PC-3 (cell line): ENCODE measurements around the gene PTPRD. TPM values are rescaled to one million over a fixed set of nuclear protein-coding genes. Genes with fewer than 3 reads are reported as not detected.

Experiments used
- ATAC-seq: fragments of 200-7000 bp; cut with Tn5 transposase; 2 replicates; pipeline ENCODE4 v1.9.1; 2020; ENCODE audit warnings: mild to moderate bottlenecking, moderate library complexity
- BruUV-seq: library from RNA; stranded (reverse); fragments of 400-500 nt; replicated peaks from 2 replicates; lab custom pipeline; 2021; lab: Mats Ljungman, UMichigan
- CTCF ChIA-PET: fragments of 300-600 bp; sonication (Branson Sonifier 250); formaldehyde crosslinking; loops from one replicate; lab custom pipeline; 2022; ENCODE audit warnings: antibody characterized with exemption; lab: Charles Lee
- POLR2A ChIA-PET: fragments of 300-600 bp; sonication (Branson Sonifier 250); formaldehyde crosslinking; loops from one replicate; lab custom pipeline; 2022; ENCODE audit warnings: antibody characterized with exemption; ENCODE audit not compliant: unreplicated experiment; lab: Charles Lee
- DNase-seq: peaks from one replicate; pipeline ENCODE4 v3.0.0-alpha.2; 2015
- H2AFZ ChIP-seq: fragments of 300-600 bp; sonication (generic); 2 replicates; pipeline ENCODE4 v1.6.0; 2016; ENCODE audit warnings: antibody characterized with exemption, low read length
- H3F3A ChIP-seq: fragments of 300-600 bp; sonication (generic); one replicate; pipeline ENCODE4 v1.6.0; 2017; ENCODE audit warnings: antibody characterized with exemption, low read length, control low read depth, mild to moderate bottlenecking; ENCODE audit not compliant: unreplicated experiment
- H3K27ac ChIP-seq: fragments of 300-600 bp; sonication (generic); 2 replicates; pipeline ENCODE4 v1.5.1; 2016; ENCODE audit warnings: mild to moderate bottlenecking, low read length
- H3K27me3 ChIP-seq: fragments of 300-600 bp; sonication (generic); 2 replicates; pipeline ENCODE4 v1.6.1; 2016; ENCODE audit warnings: low read length, mixed read lengths
- H3K36me3 ChIP-seq: fragments of 300-600 bp; sonication (generic); 2 replicates; pipeline ENCODE4 v1.6.1; 2016; ENCODE audit warnings: low read depth, mixed run types, low read length, mixed read lengths
- H3K4me1 ChIP-seq: fragments of 300-600 bp; sonication (generic); 2 replicates; pipeline ENCODE4 v1.5.1; 2016; ENCODE audit warnings: low read length; ENCODE audit not compliant: insufficient read depth
- H3K4me2 ChIP-seq: fragments of 300-600 bp; sonication (generic); 2 replicates; pipeline ENCODE4 v1.6.0; 2016; ENCODE audit warnings: low read length
- H3K4me3 ChIP-seq: fragments of 300-600 bp; sonication (generic); 2 replicates; pipeline ENCODE4 v1.5.1; 2016; ENCODE audit warnings: mild to moderate bottlenecking, low read length, mixed read lengths
- H3K79me2 ChIP-seq: fragments of 300-600 bp; sonication (generic); 2 replicates; pipeline ENCODE4 v1.6.1; 2017; ENCODE audit warnings: low read length, mixed read lengths
- H3K9ac ChIP-seq: fragments of 300-600 bp; sonication (generic); 2 replicates; pipeline ENCODE4 v1.6.0; 2016; ENCODE audit warnings: mild to moderate bottlenecking, low read length
- H3K9me2 ChIP-seq: fragments of 300-600 bp; sonication (generic); replicated peaks from 2 replicates; pipeline ENCODE4 v1.6.1; 2016; ENCODE audit warnings: mixed run types, low read length, mixed read lengths
- H3K9me3 ChIP-seq: fragments of 300-600 bp; sonication (generic); 2 replicates; pipeline ENCODE4 v1.6.1; 2016; ENCODE audit warnings: low read length, mixed read lengths
- H4K20me1 ChIP-seq: fragments of 300-600 bp; sonication (generic); 2 replicates; pipeline ENCODE4 v1.6.1; 2016; ENCODE audit warnings: low read length, mixed read lengths
- CTCF ChIP-seq: fragments of 300-600 bp; sonication (generic); conservative IDR thresholded peaks from 2 replicates; pipeline ENCODE4 v1.5.1; 2017; ENCODE audit warnings: antibody characterized with exemption, low read depth, mild to moderate bottlenecking, low read length
- EZH2 ChIP-seq: fragments of 300-600 bp; sonication (generic); IDR thresholded peaks from one replicate; pipeline ENCODE4 v1.6.1; 2017; ENCODE audit warnings: antibody characterized with exemption, mild to moderate bottlenecking, low read length; ENCODE audit not compliant: unreplicated experiment
- EZH2phosphoT487 ChIP-seq: fragments of 300-600 bp; sonication (generic); IDR thresholded peaks from 2 replicates; pipeline ENCODE4 v1.6.1; 2018; ENCODE audit warnings: mild to moderate bottlenecking, antibody characterized with exemption, low read length, borderline replicate concordance
- intact Hi-C: fragments of 100-400 bp; cut with micrococcal nuclease; formaldehyde crosslinking; loops from 2 replicates; pipeline ENCODE4 v1.9.0; 2023
- total RNA-seq: library from RNA; depleted of rRNA; stranded (reverse); fragments of >200 nt; gene quantifications from 2 replicates; pipeline ENCODE4 v1.2.3, GENCODE V29; 2014

Gene PTPRD
- total RNA-seq, 1 experiment from 2014 or later = not detected

- Histone ChIP-seq H3K9ac (no peak overlapping the region), H3K9me3 (no peaks in the 10 kb centered on the region), H3K4me2 (no peak overlapping the region), H3K36me3 (no peaks in the 10 kb centered on the region), H3F3A (no peaks in the 10 kb centered on the region), H3K4me1 (no peaks in the 10 kb centered on the region), H2AFZ (no peak overlapping the region), H3K27me3 (no peaks in the 10 kb centered on the region), H3K27ac (no peak overlapping the region), H4K20me1 (no peaks in the 10 kb centered on the region), H3K9me2 (no peaks in the 10 kb centered on the region), H3K4me3 (no peak overlapping the region), H3K79me2 (no peaks in the 10 kb centered on the region)
- TF ChIP-seq EZH2 = no peak
- TF ChIP-seq EZH2phosphoT487 = no peak
- no peak for TF ChIP-seq CTCF
- no peak for DNase-seq
- BruUV-seq = no TSS peak
- ATAC-seq = no peak
- intact Hi-C loops = no loop called here
- ChIA-PET CTCF (no interaction called here), POLR2A (no interaction called here)
Measured at GRCh38 chr9:8437259-8437658, 2175.5 kb downstream of the PTPRD start.

- no peak overlapping the region for H3K4me3 ChIP-seq
- H3K4me2 ChIP-seq = no peak overlapping the region
- H3K27me3 ChIP-seq = no peaks in the 10 kb centered on the region
- H3K4me1 ChIP-seq = no peaks in the 10 kb centered on the region
- BruUV-seq = no TSS peak
- no peaks in the 10 kb centered on the region for H3K9me2 ChIP-seq
- TF ChIP-seq CTCF (no peak), EZH2 (no peak), EZH2phosphoT487 (no peak)
- DNase-seq = no peak
- no peak for ATAC-seq
- H3K27ac ChIP-seq = no peak overlapping the region
- no peaks in the 10 kb centered on the region for H3K79me2 ChIP-seq
- no peaks in the 10 kb centered on the region for H3K9me3 ChIP-seq
- ChIA-PET CTCF (no interaction called here), POLR2A (no interaction called here)
- H2AFZ ChIP-seq = no peak overlapping the region
- H3K36me3 ChIP-seq = no peaks in the 10 kb centered on the region
- no peaks in the 10 kb centered on the region for H4K20me1 ChIP-seq
- no peaks in the 10 kb centered on the region for H3F3A ChIP-seq
- intact Hi-C loops = no loop called here
- H3K9ac ChIP-seq = no peak overlapping the region
Measured at GRCh38 chr9:8436786-8437185, 2176.0 kb downstream of the PTPRD start.

- no peaks in the 10 kb centered on the region for H3K4me1 ChIP-seq
- ChIA-PET POLR2A (no interaction called here), CTCF (no interaction called here)
- no peaks in the 10 kb centered on the region for H3K27me3 ChIP-seq
- TF ChIP-seq CTCF (no peak), EZH2phosphoT487 (no peak), EZH2 (no peak)
- DNase-seq (no peak), ATAC-seq (no peak)
- H3K9me3 ChIP-seq = 0 out of 2 replicates have a peak, but pooled peaks cover 1% of the 10 kb centered on the region
- no peak overlapping the region for H3K9ac ChIP-seq
- H4K20me1 ChIP-seq = no peaks in the 10 kb centered on the region
- H3K9me2 ChIP-seq = no peaks in the 10 kb centered on the region
- intact Hi-C loops = no loop called here
- no peaks in the 10 kb centered on the region for H3K36me3 ChIP-seq
- H3F3A ChIP-seq = no peaks in the 10 kb centered on the region
- H3K27ac ChIP-seq = no peak overlapping the region
- H2AFZ ChIP-seq = no peak overlapping the region
- H3K4me3 ChIP-seq = no peak overlapping the region
- no TSS peak for BruUV-seq
- no peaks in the 10 kb centered on the region for H3K79me2 ChIP-seq
- H3K4me2 ChIP-seq = no peak overlapping the region
Measured at GRCh38 chr9:8434621-8435020, 2178.2 kb downstream of the PTPRD start.
